Mammary epithelial cell (primary cell): ENCODE results near the gene CHST1.

Experiments used
- EZH2 ChIP-seq: IDR thresholded peaks from 2 replicates; pipeline ENCODE4 v1.6.1; 2012; ENCODE audit warnings: low read length, inconsistent platforms, borderline replicate concordance
- TF ChIP-seq, protein P1 (sequence below), 2 donors: IDR thresholded peaks in 1 of 2; conservative IDR thresholded peaks in 1 of 2; 2 replicates each; pipeline ENCODE4 v1.5.1; 2011 to 2012; ENCODE audit warnings: inconsistent platforms in 2 of 2, low read length in 2 of 2, mild to moderate bottlenecking in 2 of 2, control low read depth in 1 of 2, low read depth in 1 of 2; ENCODE audit not compliant: insufficient read depth in 1 of 2; ENCODE audit errors: extremely low read depth in 1 of 2

- TF ChIP-seq, protein P1, sequence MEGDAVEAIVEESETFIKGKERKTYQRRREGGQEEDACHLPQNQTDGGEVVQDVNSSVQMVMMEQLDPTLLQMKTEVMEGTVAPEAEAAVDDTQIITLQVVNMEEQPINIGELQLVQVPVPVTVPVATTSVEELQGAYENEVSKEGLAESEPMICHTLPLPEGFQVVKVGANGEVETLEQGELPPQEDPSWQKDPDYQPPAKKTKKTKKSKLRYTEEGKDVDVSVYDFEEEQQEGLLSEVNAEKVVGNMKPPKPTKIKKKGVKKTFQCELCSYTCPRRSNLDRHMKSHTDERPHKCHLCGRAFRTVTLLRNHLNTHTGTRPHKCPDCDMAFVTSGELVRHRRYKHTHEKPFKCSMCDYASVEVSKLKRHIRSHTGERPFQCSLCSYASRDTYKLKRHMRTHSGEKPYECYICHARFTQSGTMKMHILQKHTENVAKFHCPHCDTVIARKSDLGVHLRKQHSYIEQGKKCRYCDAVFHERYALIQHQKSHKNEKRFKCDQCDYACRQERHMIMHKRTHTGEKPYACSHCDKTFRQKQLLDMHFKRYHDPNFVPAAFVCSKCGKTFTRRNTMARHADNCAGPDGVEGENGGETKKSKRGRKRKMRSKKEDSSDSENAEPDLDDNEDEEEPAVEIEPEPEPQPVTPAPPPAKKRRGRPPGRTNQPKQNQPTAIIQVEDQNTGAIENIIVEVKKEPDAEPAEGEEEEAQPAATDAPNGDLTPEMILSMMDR (conservative IDR thresholded peaks at IDR 0.05 in 1 of 2, IDR thresholded peaks at IDR 0.05 in 1 of 2; ENCODE audit: extremely low read depth in 1 of 2, insufficient read depth in 1 of 2, low read depth in 1 of 2, low read length in 2 of 2): no peak
- TF ChIP-seq EZH2: no peak
These were observed 12.5 kb upstream of the CHST1 start for GRCh38 chr11:45677770-45678512.
